Esophagus squamous epithelium (tissue), 5 donors: ENCODE data around the gene MBOAT2. TPM values are rescaled to one million over a fixed set of nuclear protein-coding genes. Genes with fewer than 3 reads are reported as not detected.

Source experiments
- DNase-seq: peaks from one replicate; lab custom pipeline; 2025; lab: John Stamatoyannopoulos, UW
- H3K27ac ChIP-seq, 4 donors: fragments of 200-600 bp; sonication (generic); one replicate each; pipeline ENCODE4 v1.5.1; 2016 to 2019; ENCODE audit warnings: mild to moderate bottlenecking in 1 of 4
- H3K27me3 ChIP-seq, 4 donors: fragments of 200-600 bp; sonication (generic); 1 replicate in 3 of 4; 2 replicates in 1 of 4; pipeline versions ENCODE4 v1.5.1 to v1.6.0; 2017 to 2021; ENCODE audit warnings: antibody characterized with exemption in 1 of 4
- H3K36me3 ChIP-seq, 3 donors: fragments of 200-600 bp; sonication (generic); one replicate each; pipeline ENCODE4 v1.5.1; 2016 to 2019
- H3K4me1 ChIP-seq, 3 donors: fragments of 200-600 bp; sonication (generic); one replicate each; pipeline ENCODE4 v1.5.1; 2017 to 2019
- H3K4me3 ChIP-seq, 4 donors: fragments of 200-600 bp; sonication (generic); 1 replicate in 3 of 4; 2 replicates in 1 of 4; pipeline ENCODE4 v1.5.1; 2016 to 2019; ENCODE audit warnings: mild to moderate bottlenecking in 2 of 4, moderate library complexity in 1 of 4
- H3K9me3 ChIP-seq, 3 donors: fragments of 200-600 bp; sonication (generic); one replicate each; pipeline ENCODE4 v1.5.1; 2016 to 2019
- POLR2A ChIP-seq, 4 donors: fragments of 450-650 bp; IDR thresholded peaks; one replicate each; pipeline ENCODE4 v1.6.1; 2017; ENCODE audit warnings: antibody characterized with exemption in 4 of 4, mild to moderate bottlenecking in 4 of 4, moderate library complexity in 3 of 4
- WGBS, 2 donors: methylation state at CpG; one replicate each; pipeline ENCODE4 v1.1.5; 2018; 5-methylcytosine and 5-hydroxymethylcytosine counted together
- intact Hi-C: fragments of 100-400 bp; cut with DNase I; formaldehyde crosslinking; loops from one replicate; pipeline ENCODE4 v1.15.0; 2022
- total RNA-seq, 4 donors: library from RNA; depleted of rRNA; stranded (reverse); fragments of >200 nt; gene quantifications; one replicate each; pipeline ENCODE4 v1.1.0, GENCODE V29; 2016
- TF ChIP-seq, protein P1 (sequence below), 6 experiments: fragments of 450-650 bp in 4 of 6; fragments of 200-600 bp in 2 of 6; sonication (generic) in 2 of 6; IDR thresholded peaks; one replicate each; pipeline ENCODE4 v1.5.1; 2016 to 2019; ENCODE audit warnings: antibody characterized with exemption in 6 of 6, mild to moderate bottlenecking in 4 of 6, moderate library complexity in 4 of 6
- donor health status: DM: yes; HTN: yes; CAD: no.

Gene MBOAT2
- total RNA-seq, 4 donors from 2014 or later, result 56.6 to 110 (median 73.1) TPM

DNA sequence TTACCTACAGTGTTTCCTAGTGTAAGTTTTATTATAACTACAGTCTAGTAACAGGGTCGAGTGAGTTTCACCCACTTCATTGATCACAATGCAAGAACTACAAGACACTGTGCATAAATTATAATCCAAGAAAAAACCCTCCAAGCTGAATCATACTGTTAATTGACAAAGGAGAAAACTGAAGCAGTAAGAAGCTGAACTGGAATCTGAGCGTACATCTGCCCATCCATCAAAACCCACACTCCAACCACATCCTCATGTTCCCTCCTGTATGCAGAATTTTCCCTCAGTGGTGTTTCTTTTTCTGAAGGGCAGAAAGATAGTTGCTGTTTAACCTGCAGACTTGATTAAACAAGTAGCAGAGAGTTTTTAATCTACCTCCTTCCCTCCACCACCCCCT is 116.6 kb downstream of the MBOAT2 start:
- H3K27ac ChIP-seq, result no peak overlapping the region
- intact Hi-C loops, result no loop called here
- no peaks in the 10 kb centered on the region for H3K9me3 ChIP-seq
- DNase-seq, result no peak
- no peaks in the 10 kb centered on the region for H3K4me1 ChIP-seq
- H3K36me3 ChIP-seq, result peaks cover 0 to 21% (median 0%) of the 10 kb centered on the region in 3 donors
- WGBS, 2 donors, result 53 to 69% methylated on average over 2 of the region's 2 CpGs
- TF ChIP-seq, protein P1, sequence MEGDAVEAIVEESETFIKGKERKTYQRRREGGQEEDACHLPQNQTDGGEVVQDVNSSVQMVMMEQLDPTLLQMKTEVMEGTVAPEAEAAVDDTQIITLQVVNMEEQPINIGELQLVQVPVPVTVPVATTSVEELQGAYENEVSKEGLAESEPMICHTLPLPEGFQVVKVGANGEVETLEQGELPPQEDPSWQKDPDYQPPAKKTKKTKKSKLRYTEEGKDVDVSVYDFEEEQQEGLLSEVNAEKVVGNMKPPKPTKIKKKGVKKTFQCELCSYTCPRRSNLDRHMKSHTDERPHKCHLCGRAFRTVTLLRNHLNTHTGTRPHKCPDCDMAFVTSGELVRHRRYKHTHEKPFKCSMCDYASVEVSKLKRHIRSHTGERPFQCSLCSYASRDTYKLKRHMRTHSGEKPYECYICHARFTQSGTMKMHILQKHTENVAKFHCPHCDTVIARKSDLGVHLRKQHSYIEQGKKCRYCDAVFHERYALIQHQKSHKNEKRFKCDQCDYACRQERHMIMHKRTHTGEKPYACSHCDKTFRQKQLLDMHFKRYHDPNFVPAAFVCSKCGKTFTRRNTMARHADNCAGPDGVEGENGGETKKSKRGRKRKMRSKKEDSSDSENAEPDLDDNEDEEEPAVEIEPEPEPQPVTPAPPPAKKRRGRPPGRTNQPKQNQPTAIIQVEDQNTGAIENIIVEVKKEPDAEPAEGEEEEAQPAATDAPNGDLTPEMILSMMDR (IDR thresholded peaks at IDR 0.05), result no peak
- no peak for TF ChIP-seq POLR2A (IDR thresholded peaks at IDR 0.05)
- no peak overlapping the region for H3K4me3 ChIP-seq
- H3K27me3 ChIP-seq, result no peaks in the 10 kb centered on the region

DNA sequence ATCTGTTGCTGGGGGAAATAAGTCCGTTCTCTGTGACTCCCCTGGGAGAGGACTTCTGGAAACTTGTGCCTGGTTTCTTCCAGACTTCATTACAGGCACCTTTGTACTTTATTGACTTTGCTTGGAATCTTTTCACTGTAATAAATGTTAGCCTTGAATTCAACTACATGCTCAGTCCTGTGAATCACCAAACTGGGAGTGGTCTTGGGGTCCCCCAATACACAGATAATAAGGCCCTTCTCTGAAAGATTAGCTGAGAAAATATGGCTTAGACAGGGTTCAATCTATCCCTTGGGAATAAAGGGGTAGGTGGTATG is 117.3 kb downstream of the MBOAT2 start:
- Histone ChIP-seq H3K27ac (no peak overlapping the region), H3K4me3 (no peak overlapping the region), H3K36me3 (peaks cover 0 to 28% (median 0%) of the 10 kb centered on the region in 3 donors), H3K9me3 (no peaks in the 10 kb centered on the region), H3K27me3 (no peaks in the 10 kb centered on the region), H3K4me1 (no peaks in the 10 kb centered on the region)
- no peak for DNase-seq
- WGBS, 2 donors, result 67 to 100% methylated on average over 1 of the region's 1 CpG
- TF ChIP-seq POLR2A (IDR thresholded peaks at IDR 0.05), result no peak
- TF ChIP-seq, protein P1 (IDR thresholded peaks at IDR 0.05), result no peak
- intact Hi-C loops, result no loop called here

DNA sequence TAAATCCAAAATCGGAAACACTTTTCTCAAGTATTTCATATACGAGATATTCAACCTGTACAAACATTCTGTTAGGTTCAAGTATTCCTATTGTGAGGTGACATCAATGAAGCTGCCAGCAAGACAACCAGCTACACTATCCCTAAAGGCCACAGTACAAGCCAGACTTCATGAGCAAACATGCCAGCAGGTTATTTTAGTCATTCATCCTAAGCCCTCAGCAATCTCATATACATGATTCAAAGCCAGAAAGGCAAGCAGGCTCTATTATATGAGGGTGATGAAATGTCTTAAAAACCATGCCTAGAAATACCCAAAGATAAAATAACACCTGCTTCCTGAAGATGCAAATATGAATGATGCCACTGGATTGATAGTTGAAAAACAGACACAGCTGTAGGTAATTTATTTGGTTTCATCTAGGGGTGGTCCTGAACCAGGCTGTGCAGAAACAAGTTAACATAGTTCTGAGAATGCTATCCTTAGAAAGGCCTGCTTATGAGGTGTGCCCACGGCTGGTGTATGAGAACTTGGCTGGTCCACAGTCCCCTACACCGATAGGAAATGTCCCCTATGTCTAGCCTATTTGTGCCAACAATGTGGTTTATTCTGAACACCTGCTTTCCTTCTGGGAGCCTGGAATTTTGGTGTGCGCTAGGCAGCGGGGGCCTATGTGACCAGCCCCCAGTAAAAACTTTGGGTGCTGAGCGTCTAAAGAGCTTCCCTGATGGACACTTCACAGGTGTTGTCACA is 117.9 kb downstream of the MBOAT2 start:
- no peak overlapping the region for H3K4me3 ChIP-seq
- no peaks in the 10 kb centered on the region for H3K27me3 ChIP-seq
- intact Hi-C loops, result no loop called here
- 77 to 81% methylated on average over 6 to 7 of the region's 7 CpGs for WGBS, 2 donors
- peaks cover 0 to 34% (median 0%) of the 10 kb centered on the region in 3 donors for H3K36me3 ChIP-seq
- no peak for TF ChIP-seq POLR2A (IDR thresholded peaks at IDR 0.05)
- TF ChIP-seq, protein P1 (IDR thresholded peaks at IDR 0.05), result no peak
- H3K27ac ChIP-seq, result no peak overlapping the region
- H3K4me1 ChIP-seq, result no peaks in the 10 kb centered on the region
- no peak for DNase-seq
- no peaks in the 10 kb centered on the region for H3K9me3 ChIP-seq

DNA sequence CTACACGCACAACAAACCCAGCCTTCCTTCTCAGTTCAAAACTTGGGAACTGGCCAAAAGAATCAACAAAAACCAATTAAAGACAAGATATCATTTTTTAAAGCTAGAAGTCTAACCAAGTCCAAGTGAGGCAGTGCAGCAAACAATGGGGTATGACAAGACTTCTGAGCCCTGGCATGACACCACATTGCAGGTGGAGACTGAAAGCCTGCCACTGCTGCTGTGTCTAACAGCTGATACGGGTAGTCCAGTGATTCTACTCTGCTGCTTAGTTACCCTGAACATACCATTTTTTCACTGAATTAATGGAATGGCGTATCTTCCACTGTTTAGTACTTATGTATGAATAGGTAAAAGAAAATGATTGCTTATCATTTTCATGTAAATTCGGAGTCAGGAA is 118.7 kb downstream of the MBOAT2 start:
- no peaks in the 10 kb centered on the region for H3K4me1 ChIP-seq
- no peaks in the 10 kb centered on the region for H3K27me3 ChIP-seq
- TF ChIP-seq POLR2A (IDR thresholded peaks at IDR 0.05), result no peak
- TF ChIP-seq, protein P1 (IDR thresholded peaks at IDR 0.05), result no peak
- DNase-seq, result no peak
- peaks cover 0 to 42% (median 2%) of the 10 kb centered on the region in 3 donors for H3K36me3 ChIP-seq
- H3K4me3 ChIP-seq, result no peak overlapping the region
- no peaks in the 10 kb centered on the region for H3K9me3 ChIP-seq
- H3K27ac ChIP-seq, result no peak overlapping the region
- intact Hi-C loops, result no loop called here
- 86 to 94% methylated on average over 4 of the region's 4 CpGs for WGBS, 2 donors

DNA sequence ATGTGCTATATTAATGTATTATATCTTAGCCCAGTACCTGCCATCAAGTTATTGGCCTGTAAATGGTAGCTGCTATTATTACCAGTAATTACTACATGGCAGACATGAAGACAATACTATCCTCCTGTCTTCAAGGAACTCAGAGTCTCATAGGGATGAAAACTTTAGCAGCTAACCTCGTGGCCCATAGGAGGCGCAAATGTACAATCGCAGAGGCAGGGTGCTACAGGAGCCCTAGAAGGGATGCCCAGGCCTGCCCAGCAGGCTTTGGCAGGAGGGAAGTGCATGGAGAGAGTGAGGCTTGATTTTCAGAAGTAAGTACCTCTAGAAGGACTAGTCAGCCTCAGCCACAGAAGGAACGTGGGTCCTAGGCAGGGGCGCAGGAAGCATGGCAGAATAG is 121.4 kb downstream of the MBOAT2 start:
- WGBS, 2 donors, result 71 to 80% methylated on average over 4 to 5 of the region's 5 CpGs
- peaks cover 0 to 53% (median 3%) of the 10 kb centered on the region in 3 donors for H3K36me3 ChIP-seq
- DNase-seq, result no peak
- TF ChIP-seq, protein P1 (IDR thresholded peaks at IDR 0.05), result peak in 3 of 6 experiments; percentile 12 to 53 (median 28)
- TF ChIP-seq POLR2A (IDR thresholded peaks at IDR 0.05), result no peak
- H3K9me3 ChIP-seq, result no peaks in the 10 kb centered on the region
- no peak overlapping the region for H3K4me3 ChIP-seq
- intact Hi-C loops, result no loop called here
- no peaks in the 10 kb centered on the region for H3K27me3 ChIP-seq
- H3K27ac ChIP-seq, result no peak overlapping the region
- no peaks in the 10 kb centered on the region for H3K4me1 ChIP-seq
